HCT116 (cell line): ENCODE results near the gene EEFSEC. TPM values are rescaled to one million over a fixed set of nuclear protein-coding genes. Genes with fewer than 3 reads are reported as not detected.

Experiments used
- ATAC-seq: fragments of 200-7000 bp; cut with Tn5 transposase; 2 replicates; pipeline ENCODE4 v1.9.1; 2020; ENCODE audit warnings: mild to moderate bottlenecking, moderate library complexity
- BruUV-seq: library from RNA; stranded (reverse); fragments of 400-500 nt; replicated peaks from 2 replicates; lab custom pipeline; 2021; lab: Mats Ljungman, UMichigan
- CTCF ChIA-PET: fragments of 300-600 bp; sonication (Branson Sonifier 250); formaldehyde crosslinking; loops from one replicate; lab custom pipeline; 2021; ENCODE audit warnings: antibody characterized with exemption; lab: Charles Lee
- POLR2A ChIA-PET: fragments of 300-600, 350-600 bp; sonication (Branson Sonifier 250); formaldehyde crosslinking; loops from one replicate; lab custom pipeline; 2021; ENCODE audit warnings: antibody characterized with exemption; lab: Charles Lee
- RAD21 ChIA-PET, 2 experiments: fragments of 300-600 bp; sonication (Branson Sonifier 250); formaldehyde crosslinking; loops; one replicate each; lab custom pipeline; 2023; ENCODE audit warnings: low total read pairs in 2 of 2; ENCODE audit not compliant: uncharacterized antibody in 2 of 2, unreplicated experiment in 2 of 2, low non-redundant PET in 1 of 2; lab: Charles Lee
- DNase-seq: peaks from one replicate; pipeline ENCODE4 v3.0.0-alpha.2; 2010; ENCODE audit warnings: low read depth, low spot score
- H2AFZ ChIP-seq: fragments of 200-600 bp; shearing (Covaris generic), sonication (generic); 2 replicates; pipeline ENCODE4 v1.6.1; 2017; ENCODE audit warnings: low read depth, mixed run types, mixed read lengths, antibody characterized with exemption, low read length; ENCODE audit not compliant: poor library complexity, severe bottlenecking
- H3K27ac ChIP-seq: 2 replicates; pipeline ENCODE4 v1.5.1; 2012; ENCODE audit warnings: low read depth, low read length
- H3K27me3 ChIP-seq: fragments of 200-600 bp; sonication (generic); 2 replicates; pipeline ENCODE4 v1.6.1; 2016; ENCODE audit warnings: mixed run types, low read length, mixed read lengths; ENCODE audit not compliant: insufficient read depth
- H3K36me3 ChIP-seq, 2 experiments: fragments of 200-500 bp in 1 of 2; fragments of 200-600 bp in 1 of 2; sonication (Bioruptor generic) in 1 of 2; sonication (generic) in 1 of 2; 2 replicates each; pipeline versions ENCODE4 v1.5.1 to v1.6.1; 2014 to 2016; ENCODE audit warnings: low read length in 2 of 2, inconsistent platforms in 1 of 2, mixed read lengths in 1 of 2, mixed run types in 1 of 2; ENCODE audit not compliant: insufficient read depth in 2 of 2, control insufficient read depth in 1 of 2
- H3K4me1 ChIP-seq, 2 experiments: fragments of 200-600 bp in 1 of 2; sonication (generic) in 1 of 2; 2 replicates each; pipeline versions ENCODE4 v1.5.1 to v1.6.1; 2012 to 2017; ENCODE audit warnings: low read length in 2 of 2, inconsistent platforms in 1 of 2, mild to moderate bottlenecking in 1 of 2, mixed read lengths in 1 of 2, mixed run types in 1 of 2, moderate library complexity in 1 of 2; ENCODE audit not compliant: insufficient read depth in 2 of 2, control insufficient read depth in 1 of 2
- H3K4me2 ChIP-seq: fragments of 200-600 bp; sonication (generic); 2 replicates; pipeline ENCODE4 v1.6.1; 2017; ENCODE audit warnings: mixed run types, low read length, mixed read lengths
- H3K4me3 ChIP-seq, 2 experiments: fragments of 200-600 bp in 1 of 2; sonication (generic) in 1 of 2; replicated peaks in 1 of 2; 2 replicates each; pipeline ENCODE4 v1.5.1; 2011 to 2016; ENCODE audit warnings: low read length in 2 of 2, control low read depth in 1 of 2, low read depth in 1 of 2, mild to moderate bottlenecking in 1 of 2, mixed read lengths in 1 of 2, mixed run types in 1 of 2
- H3K79me2 ChIP-seq: fragments of 200-600 bp; sonication (generic); 2 replicates; pipeline ENCODE4 v1.6.1; 2017; ENCODE audit warnings: mild to moderate bottlenecking, mixed run types, low read length, moderate library complexity, mixed read lengths; ENCODE audit not compliant: insufficient read depth
- H3K9ac ChIP-seq: fragments of 200-600 bp; sonication (generic); 2 replicates; pipeline ENCODE4 v1.6.1; 2016; ENCODE audit warnings: low read length, mixed read lengths
- H3K9me2 ChIP-seq: fragments of 200-600 bp; sonication (generic), shearing (Covaris generic); 2 replicates; pipeline ENCODE4 v1.6.1; 2017; ENCODE audit warnings: mixed run types, mild to moderate bottlenecking, moderate library complexity; ENCODE audit not compliant: insufficient read depth
- H3K9me3 ChIP-seq, 2 experiments: fragments of 200-500 bp in 1 of 2; fragments of 200-600 bp in 1 of 2; sonication (Bioruptor generic) in 1 of 2; sonication (generic) in 1 of 2; 2 replicates each; pipeline ENCODE4 v1.6.1; 2014 to 2017; ENCODE audit warnings: low read length in 2 of 2, mixed read lengths in 2 of 2, inconsistent platforms in 1 of 2, low read depth in 1 of 2, mild to moderate bottlenecking in 1 of 2, mixed run types in 1 of 2, moderate library complexity in 1 of 2; ENCODE audit not compliant: control insufficient read depth in 1 of 2, insufficient read depth in 1 of 2
- H4K20me1 ChIP-seq: fragments of 200-600 bp; sonication (generic), shearing (Covaris generic); 2 replicates; pipeline ENCODE4 v1.6.1; 2017; ENCODE audit warnings: mixed run types, mild to moderate bottlenecking, moderate library complexity; ENCODE audit not compliant: insufficient read depth
- CEBPB ChIP-seq: IDR thresholded peaks from 2 replicates; pipeline ENCODE4 v1.6.1; 2012; ENCODE audit warnings: low read depth
- CTCF ChIP-seq, 3 experiments: fragments of 200-600 bp in 1 of 3; sonication (generic) in 1 of 3; IDR thresholded peaks in 2 of 3; conservative IDR thresholded peaks in 1 of 3; 2 replicates each; pipeline ENCODE4 v1.5.1; 2012 to 2017; ENCODE audit warnings: low read depth in 2 of 3, low read length in 2 of 3, antibody characterized with exemption in 1 of 3, borderline replicate concordance in 1 of 3, control low read depth in 1 of 3, mild to moderate bottlenecking in 1 of 3, mixed read lengths in 1 of 3, mixed run types in 1 of 3, moderate library complexity in 1 of 3; ENCODE audit not compliant: insufficient read depth in 1 of 3
- EGR1 ChIP-seq: IDR thresholded peaks from 2 replicates; pipeline ENCODE4 v1.6.1; 2012; ENCODE audit warnings: low read depth
- ELF1 ChIP-seq: IDR thresholded peaks from 2 replicates; pipeline ENCODE4 v1.6.1; 2012; ENCODE audit warnings: low read depth, borderline replicate concordance
- EZH2phosphoT487 ChIP-seq: fragments of 200-600 bp; IDR thresholded peaks from 2 replicates; pipeline ENCODE4 v1.6.1; 2018; ENCODE audit warnings: antibody characterized with exemption, borderline replicate concordance
- FOSL1 ChIP-seq: IDR thresholded peaks from 2 replicates; pipeline ENCODE4 v1.6.1; 2012; ENCODE audit warnings: low read depth
- RAD21 ChIP-seq: IDR thresholded peaks from 2 replicates; pipeline ENCODE4 v1.6.1; 2012; ENCODE audit warnings: low read depth, mild to moderate bottlenecking
- REST ChIP-seq: IDR thresholded peaks from 2 replicates; pipeline ENCODE4 v1.6.1; 2012; ENCODE audit warnings: low read depth
- SP1 ChIP-seq: IDR thresholded peaks from 2 replicates; pipeline ENCODE4 v1.6.1; 2012; ENCODE audit warnings: low read depth
- SRF ChIP-seq: IDR thresholded peaks from 2 replicates; pipeline ENCODE4 v1.6.1; 2012; ENCODE audit warnings: low read depth
- intact Hi-C: fragments of 100-400 bp; cut with micrococcal nuclease; formaldehyde crosslinking; loops from 2 replicates; pipeline ENCODE4 v1.10.0; 2022
- total RNA-seq: library from RNA; stranded (reverse); gene quantifications from one replicate; pipeline ENCODE4 v1.2.1, GENCODE V29; 2021; ENCODE audit not compliant: unreplicated experiment

EEFSEC gene
- total RNA-seq, 1 experiment from 2014 or later = 16.1 TPM

GRCh38 chr3:128247666-128248409 lies 94.6 kb downstream of the EEFSEC start:
- Histone ChIP-seq H3K4me2 (no peak overlapping the region), H3K79me2 (no peaks in the 10 kb centered on the region), H3K9me2 (no peaks in the 10 kb centered on the region), H3K9me3 (no peaks in the 10 kb centered on the region), H2AFZ (no peak overlapping the region), H3K9ac (no peak overlapping the region), H3K27me3 (no peaks in the 10 kb centered on the region), H3K27ac (no peak overlapping the region), H3K4me3 (no peak overlapping the region), H4K20me1 (no peaks in the 10 kb centered on the region), H3K36me3 (no peaks in the 10 kb centered on the region), H3K4me1 (no peaks in the 10 kb centered on the region)
- TF ChIP-seq EZH2phosphoT487 (no peak), SRF (no peak), EGR1 (no peak), CTCF (IDR thresholded peaks at IDR 0.05 in 2 of 3, conservative IDR thresholded peaks at IDR 0.05 in 1 of 3; ENCODE audit: borderline replicate concordance in 1 of 3, insufficient read depth in 1 of 3, low read depth in 2 of 3, low read length in 2 of 3) (no peak), SP1 (no peak), REST (no peak), ELF1 (no peak), RAD21 (no peak), FOSL1 (no peak), CEBPB (no peak)
- ChIA-PET CTCF (no interaction called here), POLR2A (no interaction called here), RAD21 (no interaction called here)
- ATAC-seq = no peak
- intact Hi-C loops = no loop called here
- no peak for DNase-seq
- BruUV-seq = TSS peak; percentile 33
